ENCODE measurements around the gene KICS2.
"Not testable (repeated sequence)": the region's sequence is repeated elsewhere in the genome, so short reads cannot be mapped to it uniquely, and the experiment has no call there.

Gene KICS2

GRCh38 chr12:64217643-64218042, 4.5 kb downstream of the KICS2 start:
- not testable (repeated sequence) for DNase-seq (ENCODE audit: extremely low read depth in 1 of 2, low read depth in 1 of 2)

GRCh38 chr12:64216239-64216638, 5.9 kb downstream of the KICS2 start:
- DNase-seq (ENCODE audit: extremely low read depth in 1 of 2, low read depth in 1 of 2), result no peak

GRCh38 chr12:64212119-64212746, 9.9 kb downstream of the KICS2 start:
- no peak for DNase-seq (ENCODE audit: extremely low read depth in 1 of 2, low read depth in 1 of 2)

- no peak for DNase-seq (ENCODE audit: extremely low read depth in 1 of 2, low read depth in 1 of 2)
These were observed 14.6 kb downstream of the KICS2 start for GRCh38 chr12:64207453-64207852.

GRCh38 chr12:64205542-64205941, 16.6 kb downstream of the KICS2 start:
- no peak for DNase-seq (ENCODE audit: extremely low read depth in 1 of 2, low read depth in 1 of 2)

- DNase-seq (ENCODE audit: extremely low read depth in 1 of 2, low read depth in 1 of 2), result no peak
These were observed 18.3 kb downstream of the KICS2 start for GRCh38 chr12:64203775-64204174.

GRCh38 chr12:64203036-64203435, 19.1 kb downstream of the KICS2 start:
- DNase-seq (ENCODE audit: extremely low read depth in 1 of 2, low read depth in 1 of 2), result no peak

GRCh38 chr12:64195841-64196240, 26.3 kb downstream of the KICS2 start:
- not testable (repeated sequence) for DNase-seq (ENCODE audit: extremely low read depth in 1 of 2, low read depth in 1 of 2)

GRCh38 chr12:64194333-64195149, 27.6 kb downstream of the KICS2 start:
- DNase-seq (ENCODE audit: extremely low read depth in 1 of 2, low read depth in 1 of 2), result no peak

GRCh38 chr12:64193931-64194330, 28.2 kb downstream of the KICS2 start:
- DNase-seq (ENCODE audit: extremely low read depth in 1 of 2, low read depth in 1 of 2), result no peak

- no peak for DNase-seq (ENCODE audit: extremely low read depth in 1 of 2, low read depth in 1 of 2)
These were observed 29.3 kb downstream of the KICS2 start for GRCh38 chr12:64192644-64193444.

GRCh38 chr12:64190140-64190539, 32.0 kb downstream of the KICS2 start:
- no peak for DNase-seq (ENCODE audit: extremely low read depth in 1 of 2, low read depth in 1 of 2)

GRCh38 chr12:64189530-64189929, 32.6 kb downstream of the KICS2 start:
- no peak for DNase-seq (ENCODE audit: extremely low read depth in 1 of 2, low read depth in 1 of 2)

- no peak for DNase-seq (ENCODE audit: extremely low read depth in 1 of 2, low read depth in 1 of 2)
These were observed 34.3 kb downstream of the KICS2 start for GRCh38 chr12:64187794-64188193.

GRCh38 chr12:64187370-64187769, 34.7 kb downstream of the KICS2 start:
- DNase-seq (ENCODE audit: extremely low read depth in 1 of 2, low read depth in 1 of 2), result no peak

- peak in 1 of 2 donors; percentile 13 for DNase-seq (ENCODE audit: extremely low read depth in 1 of 2, low read depth in 1 of 2)
These were observed 35.3 kb downstream of the KICS2 start for GRCh38 chr12:64186789-64187188.

- no peak for DNase-seq (ENCODE audit: extremely low read depth in 1 of 2, low read depth in 1 of 2)
These were observed 37.9 kb downstream of the KICS2 start for GRCh38 chr12:64184216-64184615.

- DNase-seq (ENCODE audit: extremely low read depth in 1 of 2, low read depth in 1 of 2), result no peak
These were observed 40.4 kb downstream of the KICS2 start for GRCh38 chr12:64181430-64182291.

- DNase-seq (ENCODE audit: extremely low read depth in 1 of 2, low read depth in 1 of 2), result no peak
These were observed 41.1 kb downstream of the KICS2 start for GRCh38 chr12:64180951-64181350.

GRCh38 chr12:64178122-64178521, 44.0 kb downstream of the KICS2 start:
- no peak for DNase-seq (ENCODE audit: extremely low read depth in 1 of 2, low read depth in 1 of 2)

- no peak for DNase-seq (ENCODE audit: extremely low read depth in 1 of 2, low read depth in 1 of 2)
These were observed 45.1 kb downstream of the KICS2 start for GRCh38 chr12:64177001-64177400.
